HG02943 (cell line): ENCODE measurements around the gene RRBP1.

Source experiments
- ATAC-seq: cut with Tn5 transposase; IDR thresholded peaks from one replicate; pipeline ENCODE4 v1.9.1; 2021; ENCODE audit warnings: mild to moderate bottlenecking, low read depth, moderate library complexity; ENCODE audit not compliant: unreplicated experiment

Gene RRBP1, protein sequence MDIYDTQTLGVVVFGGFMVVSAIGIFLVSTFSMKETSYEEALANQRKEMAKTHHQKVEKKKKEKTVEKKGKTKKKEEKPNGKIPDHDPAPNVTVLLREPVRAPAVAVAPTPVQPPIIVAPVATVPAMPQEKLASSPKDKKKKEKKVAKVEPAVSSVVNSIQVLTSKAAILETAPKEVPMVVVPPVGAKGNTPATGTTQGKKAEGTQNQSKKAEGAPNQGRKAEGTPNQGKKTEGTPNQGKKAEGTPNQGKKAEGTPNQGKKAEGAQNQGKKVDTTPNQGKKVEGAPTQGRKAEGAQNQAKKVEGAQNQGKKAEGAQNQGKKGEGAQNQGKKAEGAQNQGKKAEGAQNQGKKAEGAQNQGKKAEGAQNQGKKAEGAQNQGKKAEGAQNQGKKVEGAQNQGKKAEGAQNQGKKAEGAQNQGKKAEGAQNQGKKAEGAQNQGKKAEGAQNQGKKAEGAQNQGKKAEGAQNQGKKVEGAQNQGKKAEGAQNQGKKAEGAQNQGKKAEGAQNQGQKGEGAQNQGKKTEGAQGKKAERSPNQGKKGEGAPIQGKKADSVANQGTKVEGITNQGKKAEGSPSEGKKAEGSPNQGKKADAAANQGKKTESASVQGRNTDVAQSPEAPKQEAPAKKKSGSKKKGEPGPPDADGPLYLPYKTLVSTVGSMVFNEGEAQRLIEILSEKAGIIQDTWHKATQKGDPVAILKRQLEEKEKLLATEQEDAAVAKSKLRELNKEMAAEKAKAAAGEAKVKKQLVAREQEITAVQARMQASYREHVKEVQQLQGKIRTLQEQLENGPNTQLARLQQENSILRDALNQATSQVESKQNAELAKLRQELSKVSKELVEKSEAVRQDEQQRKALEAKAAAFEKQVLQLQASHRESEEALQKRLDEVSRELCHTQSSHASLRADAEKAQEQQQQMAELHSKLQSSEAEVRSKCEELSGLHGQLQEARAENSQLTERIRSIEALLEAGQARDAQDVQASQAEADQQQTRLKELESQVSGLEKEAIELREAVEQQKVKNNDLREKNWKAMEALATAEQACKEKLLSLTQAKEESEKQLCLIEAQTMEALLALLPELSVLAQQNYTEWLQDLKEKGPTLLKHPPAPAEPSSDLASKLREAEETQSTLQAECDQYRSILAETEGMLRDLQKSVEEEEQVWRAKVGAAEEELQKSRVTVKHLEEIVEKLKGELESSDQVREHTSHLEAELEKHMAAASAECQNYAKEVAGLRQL (N-terminal part only)

GRCh38 chr20:17682103-17682888 lies at the start of gene RRBP1:
RRBP1 (minus strand) TSS chr20:17682242; CDS start chr20:17660507, 21,735 bp downstream.
- peak; percentile 86 for ATAC-seq

- no peak for ATAC-seq
Observed at GRCh38 chr20:17731233-17731632, 49.2 kb upstream of the RRBP1 start.

GRCh38 chr20:17730071-17730470 lies 48.0 kb upstream of the RRBP1 start:
- ATAC-seq = no peak

- ATAC-seq = no peak
Observed at GRCh38 chr20:17728074-17728473, 46.0 kb upstream of the RRBP1 start.

GRCh38 chr20:17727351-17727750 lies 45.3 kb upstream of the RRBP1 start:
- no peak for ATAC-seq

- ATAC-seq = no peak
Observed at GRCh38 chr20:17726902-17727301, 44.9 kb upstream of the RRBP1 start.

- ATAC-seq = no peak
Observed at GRCh38 chr20:17725094-17725835, 43.2 kb upstream of the RRBP1 start.

DNA sequence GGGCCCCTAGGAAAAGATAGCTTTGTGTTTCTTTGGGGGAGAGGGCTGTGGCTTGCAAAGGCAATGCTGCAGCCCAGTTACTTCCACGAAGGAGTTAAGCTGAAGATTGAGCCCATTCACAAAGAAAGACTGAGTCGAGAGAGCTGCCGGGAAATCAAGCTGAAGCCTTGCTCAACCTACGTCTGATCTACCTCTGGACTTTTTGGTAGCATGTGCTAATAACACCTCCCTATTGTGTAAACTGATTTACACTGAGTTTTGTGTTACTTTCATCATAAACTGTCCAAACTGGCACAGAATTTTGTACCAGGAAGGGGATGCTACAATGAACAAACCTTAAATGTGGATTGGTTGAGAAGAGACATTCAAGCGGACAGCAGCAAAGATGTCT lies 41.3 kb upstream of the RRBP1 start:
- no peak for ATAC-seq

GRCh38 chr20:17722493-17723300 lies 40.7 kb upstream of the RRBP1 start:
- no peak for ATAC-seq

DNA sequence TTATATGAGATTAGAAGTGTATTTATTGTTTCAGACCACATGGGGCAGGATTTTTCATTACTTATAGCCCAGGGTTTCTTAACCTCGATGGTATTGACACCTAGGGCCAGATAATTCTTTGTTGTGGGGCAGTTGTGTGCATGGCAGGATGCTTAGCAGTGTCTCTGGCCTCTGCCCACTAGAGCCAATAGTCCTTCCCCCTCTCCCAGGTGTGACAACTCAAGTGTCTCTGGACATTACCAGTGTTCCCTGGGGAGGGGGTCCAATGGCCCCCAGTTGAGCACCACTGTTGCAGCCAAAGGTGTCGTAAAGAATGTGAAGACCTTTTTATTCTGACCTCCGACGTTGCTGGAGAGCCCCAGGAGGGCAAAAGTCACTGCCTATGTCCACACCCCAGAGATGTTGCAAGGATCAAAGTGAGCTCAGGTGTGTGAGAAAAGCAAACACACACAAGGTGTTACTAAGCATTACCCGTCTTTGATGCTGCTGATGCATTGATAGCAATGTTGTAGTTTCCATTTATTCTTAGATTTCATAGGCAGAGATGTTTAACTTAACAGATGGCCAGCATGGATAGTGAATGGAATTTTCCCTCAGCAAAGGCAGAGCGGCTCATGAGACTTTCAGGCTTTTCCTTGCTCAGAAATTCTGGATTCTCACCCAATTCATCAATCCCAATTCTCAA lies 39.9 kb upstream of the RRBP1 start:
- no peak for ATAC-seq

DNA sequence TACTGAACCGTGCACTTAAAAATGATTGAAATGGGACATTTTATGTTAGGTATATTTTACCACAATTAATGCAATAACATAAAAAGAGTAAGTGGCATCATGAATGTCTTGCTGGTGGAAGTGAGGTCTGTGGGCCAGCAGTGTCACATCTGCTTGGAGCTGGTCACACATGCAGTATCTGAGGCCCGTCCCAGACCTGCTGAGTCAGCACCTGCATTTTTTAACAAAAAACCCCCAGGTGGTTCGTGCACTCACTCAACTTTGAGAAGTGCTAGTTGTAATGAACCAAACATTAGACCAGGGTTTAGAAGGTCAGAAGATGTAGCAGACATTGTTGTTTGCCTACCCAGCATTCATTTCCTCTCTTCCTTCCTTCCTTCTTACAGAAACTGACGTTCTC lies 38.7 kb upstream of the RRBP1 start:
- ATAC-seq = no peak

DNA sequence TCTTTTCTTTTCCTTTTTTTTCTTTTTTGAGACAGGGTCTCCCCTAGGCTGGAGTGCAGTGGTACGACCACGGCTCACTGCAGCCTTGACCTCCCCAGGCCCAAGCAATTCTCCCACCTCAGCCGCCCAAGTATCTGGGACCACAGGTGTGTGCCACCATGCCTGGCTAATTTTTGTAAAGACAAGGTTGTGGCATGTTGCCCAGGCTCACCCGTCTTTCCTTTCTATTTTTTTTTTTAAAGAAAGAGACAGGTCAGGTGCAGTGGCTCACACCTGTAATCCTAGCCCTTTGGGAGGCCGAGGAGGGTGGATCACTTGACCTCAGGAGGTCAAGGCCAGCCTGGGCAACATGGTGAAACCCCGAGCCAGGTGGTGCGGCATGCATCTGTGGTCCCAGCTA lies 34.3 kb upstream of the RRBP1 start:
- no peak for ATAC-seq

GRCh38 chr20:17715075-17715474 lies 33.0 kb upstream of the RRBP1 start:
- ATAC-seq = no peak

GRCh38 chr20:17714597-17714996 lies 32.6 kb upstream of the RRBP1 start:
- ATAC-seq = no peak

DNA sequence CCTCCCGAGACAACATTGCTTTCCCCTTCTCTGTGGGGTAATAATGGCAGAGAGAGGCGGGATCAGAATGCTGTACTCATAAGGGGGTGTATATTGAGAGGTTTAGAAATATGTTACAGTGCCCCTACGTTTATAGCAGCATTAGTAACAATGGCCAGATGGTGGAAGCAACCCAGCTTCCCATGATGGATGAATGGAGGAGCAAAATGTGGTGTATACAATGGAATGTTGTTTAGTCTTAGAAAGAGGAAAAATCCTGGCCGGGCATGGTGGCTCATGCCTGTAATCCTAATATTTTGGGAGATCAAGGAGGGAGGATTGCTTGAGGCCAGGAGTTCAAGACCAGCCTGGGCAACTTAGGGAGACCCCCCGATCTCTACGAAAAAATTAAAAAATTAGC lies 30.7 kb upstream of the RRBP1 start:
- ATAC-seq = no peak

GRCh38 chr20:17712201-17712600 lies 30.2 kb upstream of the RRBP1 start:
- ATAC-seq = no peak

DNA sequence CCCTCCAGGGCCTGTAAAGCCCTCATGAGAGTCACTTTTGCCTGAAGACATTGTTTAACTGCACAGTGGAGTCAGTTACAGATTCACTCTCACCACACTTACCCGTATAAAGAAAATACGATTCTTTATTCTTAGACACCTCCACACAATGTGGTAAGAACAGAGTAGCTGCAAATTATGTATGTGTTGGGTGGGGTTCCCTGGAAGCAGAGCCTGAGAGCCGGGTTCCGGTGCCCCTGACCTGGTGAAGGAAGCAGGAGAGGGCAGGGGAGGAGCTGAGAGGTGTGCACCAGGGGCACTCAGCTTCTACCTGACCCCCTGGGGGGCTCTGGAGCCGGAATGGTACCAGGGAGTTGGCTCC lies 29.2 kb upstream of the RRBP1 start:
- no peak for ATAC-seq
